Measurements from ENCODE around the gene RHOH.

DNA sequence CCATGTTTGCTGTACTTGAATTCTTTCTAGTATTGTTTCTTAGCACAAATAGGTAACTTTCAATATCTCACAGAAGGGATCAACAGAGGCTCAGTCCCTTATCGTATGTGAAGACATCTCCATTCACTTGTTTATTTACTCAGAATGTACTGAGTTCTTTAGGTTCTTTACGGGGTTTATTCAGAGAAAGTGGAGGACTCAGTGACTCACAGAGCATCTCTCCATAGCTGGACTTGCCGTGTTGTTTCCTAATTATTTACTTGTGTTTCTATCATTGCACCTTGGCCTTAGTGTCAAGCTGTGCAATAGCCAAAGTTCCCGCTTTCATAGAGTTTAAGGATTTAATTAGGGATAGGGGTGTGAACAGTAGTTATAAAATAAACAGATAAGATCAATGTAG is 57.1 kb downstream of the RHOH start:
- TF ChIP-seq CTCF (conservative IDR thresholded peaks at IDR 0.05; ENCODE audit: low read length), result no peak
- no peak for TF ChIP-seq EZH2phosphoT487 (IDR thresholded peaks at IDR 0.05; ENCODE audit: borderline replicate concordance, low read depth, low read length)

All from OCI-LY7 (cell line).